Measurements from ENCODE around the gene UBE2V1.

GRCh38 chr20:50065325-50065615 lies 47.7 kb downstream of the UBE2V1 start:
- TF ChIP-seq CTCF (IDR thresholded peaks at IDR 0.05; ENCODE audit: low read depth, low read length) (no peak), EZH2phosphoT487 (IDR thresholded peaks at IDR 0.05; ENCODE audit: low read depth) (no peak)
